Middle frontal gyrus (tissue), 1 donor: ENCODE results near the gene PIGN.

Experiments used
- DNase-seq: peaks from one replicate; pipeline ENCODE4 v3.0.0-alpha.2; 2015; ENCODE audit warnings: low spot score; ENCODE audit errors: extremely low spot score

The PIGN gene

GRCh38 chr18:62109676-62110075 lies 77.2 kb downstream of the PIGN start:
- DNase-seq, result no peak

- no peak for DNase-seq
Observed at GRCh38 chr18:62107881-62108280, 79.0 kb downstream of the PIGN start.

DNA sequence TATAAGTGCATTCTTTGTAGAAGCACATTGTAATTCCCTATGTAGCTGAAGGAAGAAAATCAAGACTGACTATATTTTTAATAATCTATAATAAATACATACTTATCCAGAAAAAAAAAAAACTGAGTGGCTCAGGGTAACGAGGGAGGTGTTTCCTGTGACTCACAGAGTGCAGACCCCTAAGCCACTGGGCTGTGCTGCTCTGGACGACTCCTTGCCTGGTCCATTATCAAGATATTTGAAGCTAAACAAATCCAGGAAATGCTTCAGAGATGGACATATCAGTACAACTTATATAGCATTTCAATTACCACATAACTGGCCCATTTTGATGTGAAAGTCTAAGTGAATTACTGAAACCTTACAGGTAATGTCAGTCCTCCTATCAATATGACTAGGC lies 80.6 kb downstream of the PIGN start:
- DNase-seq, result no peak

DNA sequence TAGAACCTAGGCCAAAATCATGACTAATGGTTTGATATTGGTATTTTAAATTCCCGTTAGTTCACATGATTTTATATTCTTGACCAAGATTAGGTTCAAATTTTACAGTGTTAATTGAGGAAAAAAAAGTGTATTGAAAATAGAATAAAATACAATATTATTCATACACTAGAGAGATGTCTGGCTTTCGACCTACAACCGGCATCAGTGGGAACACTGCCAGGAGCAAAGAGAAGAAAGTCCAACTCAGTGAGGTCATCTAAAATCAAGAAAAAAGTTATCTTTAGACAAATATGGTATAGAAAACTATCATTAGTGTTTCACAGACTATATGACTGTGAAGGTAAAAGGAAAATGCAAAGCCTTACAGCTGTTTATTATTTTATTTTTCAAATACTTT lies 81.5 kb downstream of the PIGN start:
- no peak for DNase-seq

DNA sequence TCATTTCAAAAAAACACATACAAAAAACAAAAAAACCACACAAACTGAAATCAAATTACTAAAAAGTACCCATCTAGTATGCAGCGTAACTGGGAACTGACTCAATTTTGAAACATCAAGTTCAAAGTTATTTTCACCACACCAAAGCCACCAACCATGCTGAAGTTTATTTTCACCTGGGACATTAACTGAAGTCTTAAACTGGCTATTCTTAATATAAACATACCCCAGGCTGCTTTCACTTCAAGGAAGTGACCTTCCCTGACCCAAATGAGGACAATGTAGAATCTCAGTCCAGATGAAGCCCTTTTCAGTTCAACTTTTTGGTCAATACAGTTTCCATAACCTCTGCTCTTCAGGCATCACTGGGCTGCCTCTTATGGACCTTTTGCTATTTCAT lies 84.6 kb downstream of the PIGN start:
- no peak for DNase-seq

GRCh38 chr18:62101321-62101721 lies 85.5 kb downstream of the PIGN start:
- no peak for DNase-seq

GRCh38 chr18:62098960-62099359 lies 87.9 kb downstream of the PIGN start:
- DNase-seq, result no peak

DNA sequence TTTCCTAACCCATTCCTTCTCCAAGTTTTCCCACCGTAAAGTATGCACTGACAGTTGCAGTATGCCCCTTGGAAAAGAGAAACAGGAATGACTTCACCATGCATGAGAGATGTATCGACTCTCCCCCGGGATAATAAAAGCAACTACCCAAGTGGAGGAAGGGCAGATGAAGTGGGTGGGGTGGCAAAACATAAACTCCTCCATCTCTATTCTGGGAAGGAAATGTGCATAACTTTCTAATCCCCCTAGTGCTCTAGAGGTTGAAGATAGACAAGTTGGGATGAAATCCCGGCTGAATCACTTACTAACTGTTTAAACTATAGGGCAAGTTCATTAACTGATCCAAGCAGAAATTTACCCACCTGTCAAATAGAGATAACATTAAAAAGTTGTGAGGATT lies 89.2 kb downstream of the PIGN start:
- no peak for DNase-seq

GRCh38 chr18:62091487-62092120 lies 95.3 kb downstream of the PIGN start:
- no peak for DNase-seq

DNA sequence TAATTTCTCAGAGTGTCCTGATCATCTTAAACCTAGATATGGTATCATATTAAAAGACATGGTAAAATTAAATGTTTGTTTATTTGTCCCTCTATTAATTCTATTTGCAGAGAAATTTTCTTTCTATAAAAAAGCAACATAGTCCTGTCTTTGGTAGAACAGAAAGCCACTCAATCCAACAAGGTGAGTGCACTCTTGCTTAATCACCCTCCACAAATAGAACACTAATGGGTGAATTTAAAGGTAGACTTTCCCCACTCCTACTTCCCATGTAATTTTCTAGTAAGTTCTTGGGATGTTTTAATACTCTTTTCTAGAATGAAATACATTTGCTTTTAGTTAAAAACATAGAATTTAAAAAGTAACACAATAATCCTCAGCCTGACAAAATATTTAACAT lies 97.7 kb downstream of the PIGN start:
- DNase-seq, result no peak

- no peak for DNase-seq
Observed at GRCh38 chr18:62088156-62088555, 98.7 kb downstream of the PIGN start.

DNA sequence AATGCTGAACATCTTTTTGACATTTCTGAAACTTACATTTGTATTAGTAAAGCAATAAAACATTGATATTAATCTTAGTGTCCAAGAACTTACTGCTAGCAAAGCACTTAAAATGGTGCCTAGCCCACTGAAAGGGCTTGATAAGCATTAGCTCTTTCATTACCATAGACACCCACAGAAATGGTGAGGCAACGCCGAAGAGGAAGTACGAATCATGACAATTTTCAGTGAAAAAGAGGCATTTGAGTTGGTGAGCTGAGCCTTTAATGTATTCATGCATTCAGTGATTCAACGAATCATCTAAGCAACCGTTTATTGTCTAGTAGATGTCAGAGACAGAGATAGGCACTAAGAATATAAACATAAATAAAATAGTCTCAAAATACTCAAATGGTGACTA lies 101.1 kb downstream of the PIGN start:
- no peak for DNase-seq

GRCh38 chr18:62081761-62082294 lies 105.0 kb downstream of the PIGN start:
- no peak for DNase-seq

- no peak for DNase-seq
Observed at GRCh38 chr18:62081248-62081647, 105.6 kb downstream of the PIGN start.

GRCh38 chr18:62080172-62080900 lies 106.5 kb downstream of the PIGN start:
- no peak for DNase-seq

DNA sequence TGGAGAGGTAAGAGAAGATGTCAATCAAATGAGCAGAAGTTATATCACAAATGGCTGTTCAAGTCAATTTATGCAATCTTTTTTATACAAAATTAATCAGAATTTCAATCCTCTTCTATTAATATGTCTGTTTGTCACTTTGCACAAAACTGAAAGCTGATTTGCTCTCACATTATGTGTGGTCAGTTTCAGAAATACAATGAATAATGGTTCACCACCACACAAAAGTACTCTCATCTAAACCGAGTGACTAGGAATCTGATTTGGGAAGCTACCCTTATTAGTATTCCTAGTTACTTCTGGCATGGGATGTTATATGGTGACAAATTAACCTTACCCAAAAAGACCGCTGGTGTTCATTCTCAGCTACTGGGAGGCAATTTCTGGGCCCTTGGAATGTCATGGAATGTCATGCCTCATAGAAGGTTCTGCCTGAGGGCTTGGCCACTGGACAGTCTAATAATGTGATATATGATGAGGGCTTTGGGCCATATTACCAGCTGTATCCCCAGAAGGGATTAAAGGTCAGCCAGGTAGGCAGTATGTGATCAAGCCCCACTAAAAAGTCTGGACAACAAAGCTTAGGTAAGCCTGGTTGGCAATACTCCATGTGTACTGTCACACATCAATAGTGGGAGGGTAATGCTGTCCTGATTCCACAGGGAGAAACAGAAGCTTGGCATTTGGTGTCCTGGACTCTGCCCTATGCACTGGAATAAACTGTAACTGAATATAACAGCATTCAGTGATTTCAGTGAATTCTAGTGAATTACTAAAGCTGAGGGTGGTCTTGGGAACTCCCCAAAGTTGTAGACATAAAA lies 113.2 kb downstream of the PIGN start:
- no peak for DNase-seq

GRCh38 chr18:62072370-62072769 lies 114.5 kb downstream of the PIGN start:
- no peak for DNase-seq

DNA sequence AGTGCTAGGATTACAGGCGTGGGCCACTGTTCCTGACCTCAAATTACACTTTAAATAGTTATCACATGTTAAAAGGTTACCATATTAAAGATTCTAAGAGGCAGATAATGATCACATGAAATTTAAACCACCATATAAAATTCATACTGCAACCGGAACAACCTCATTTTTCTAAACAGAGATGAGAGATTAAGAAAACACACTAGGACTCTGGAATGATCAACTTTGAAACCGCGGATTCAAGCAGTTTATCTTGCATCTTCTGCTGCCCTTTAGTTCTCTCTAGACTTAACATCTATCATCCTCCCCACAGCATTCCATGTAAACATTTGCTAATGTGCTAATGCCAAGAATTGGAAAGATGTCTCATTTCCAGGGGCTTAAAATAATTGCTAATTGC lies 115.8 kb downstream of the PIGN start:
- no peak for DNase-seq

DNA sequence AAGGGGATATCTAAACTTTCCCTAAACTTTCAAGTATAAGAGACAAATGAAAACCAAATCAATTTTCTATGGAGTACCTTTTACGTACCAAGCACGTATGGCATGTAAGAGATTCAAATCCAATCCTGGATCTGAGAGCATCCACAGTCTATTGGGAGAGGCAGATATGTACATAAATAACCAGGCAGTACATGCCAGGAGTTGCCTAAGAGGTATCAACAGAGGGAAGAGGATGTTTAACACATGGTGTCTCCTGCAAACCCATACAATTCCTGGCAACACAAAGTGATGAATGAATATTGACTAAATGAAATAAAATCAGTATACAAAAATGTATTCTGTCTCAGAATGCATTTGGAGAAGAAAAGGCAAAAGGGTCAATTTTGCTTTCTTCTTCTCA lies 116.6 kb downstream of the PIGN start:
- no peak for DNase-seq

- DNase-seq, result no peak
Observed at GRCh38 chr18:62069556-62069955, 117.3 kb downstream of the PIGN start.

DNA sequence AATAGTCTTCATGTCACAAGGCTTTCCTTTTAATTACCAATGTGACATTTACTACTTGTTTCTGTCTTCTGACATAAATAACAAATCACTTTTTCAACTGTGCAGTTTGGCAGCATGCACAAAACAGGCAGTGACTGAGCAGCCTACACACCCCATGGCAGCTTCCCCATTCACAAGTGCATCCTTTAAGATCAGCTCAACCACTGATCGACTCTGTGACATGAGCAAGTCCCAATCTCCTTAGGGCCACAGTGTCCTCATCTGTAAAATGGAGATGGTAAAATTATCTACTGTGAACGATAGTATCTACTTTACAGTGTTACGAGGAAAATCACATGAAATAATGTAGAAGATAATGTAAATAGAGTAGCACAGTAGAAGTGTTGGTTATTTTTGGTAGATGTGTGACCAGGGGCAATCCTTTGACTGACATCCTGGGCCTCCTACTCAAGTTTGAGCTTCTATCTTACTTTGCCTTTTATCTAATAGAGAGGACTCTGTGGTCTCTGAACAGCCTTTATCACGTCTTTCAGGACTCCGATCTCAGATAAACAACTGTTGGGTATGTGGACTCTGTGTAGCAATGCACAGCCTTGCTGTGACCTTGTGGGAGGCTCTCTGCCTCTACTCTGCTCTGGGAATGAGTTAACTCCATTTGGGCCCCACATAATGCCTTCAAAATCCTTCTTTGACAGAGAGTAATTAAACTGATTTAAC lies 120.6 kb downstream of the PIGN start:
- DNase-seq, result no peak

GRCh38 chr18:62064361-62064760 lies 122.5 kb downstream of the PIGN start:
- no peak for DNase-seq
